IMR-90 (cell line): ENCODE data around the gene CAPN7.

Source experiments
- CEBPB ChIP-seq: IDR thresholded peaks from 2 replicates; pipeline ENCODE4 v1.6.1; 2012; ENCODE audit warnings: low read depth, low read length, improper control_type of control experiment
- CTCF ChIP-seq: conservative IDR thresholded peaks from 2 replicates; pipeline ENCODE4 v1.5.1; 2012; ENCODE audit warnings: mild to moderate bottlenecking, low read depth, low read length, improper control_type of control experiment
- MXI1 ChIP-seq: IDR thresholded peaks from 2 replicates; pipeline ENCODE4 v1.6.1; 2012; ENCODE audit warnings: low read depth, mild to moderate bottlenecking, low read length, moderate library complexity, borderline replicate concordance
- NFE2L2 ChIP-seq: fragments of 150-350 bp; IDR thresholded peaks from 2 replicates; pipeline ENCODE4 v1.6.1; 2016; ENCODE audit warnings: low read depth, mild to moderate bottlenecking, low read length
- POLR2A ChIP-seq: IDR thresholded peaks from 2 replicates; pipeline ENCODE4 v1.6.1; 2012; ENCODE audit warnings: mild to moderate bottlenecking, low read depth, low read length
- RAD21 ChIP-seq: IDR thresholded peaks from 2 replicates; pipeline ENCODE4 v1.6.1; 2012; ENCODE audit warnings: low read length, improper control_type of control experiment
- RCOR1 ChIP-seq: IDR thresholded peaks from 2 replicates; pipeline ENCODE4 v1.6.1; 2012; ENCODE audit warnings: mild to moderate bottlenecking, low read length, improper control_type of control experiment; ENCODE audit not compliant: insufficient replicate concordance
- RFX5 ChIP-seq: IDR thresholded peaks from 2 replicates; pipeline ENCODE4 v1.8.0; 2012; ENCODE audit warnings: low read depth, mild to moderate bottlenecking, low read length, moderate library complexity
- SMC3 ChIP-seq: fragments of 150-350 bp; IDR thresholded peaks from 2 replicates; pipeline ENCODE4 v1.6.1; 2016; ENCODE audit warnings: low read depth, mild to moderate bottlenecking, antibody characterized with exemption, low read length, moderate library complexity

GRCh38 chr3:15228147-15228546 is 22.1 kb downstream of the CAPN7 start:
- TF ChIP-seq CTCF (no peak), RAD21 (no peak), POLR2A (no peak), RCOR1 (no peak), SMC3 (no peak), CEBPB (no peak), MXI1 (no peak), RFX5 (no peak), NFE2L2 (no peak)
